Neural cell (in vitro differentiated cells): Measurements from ENCODE around the gene KLF9. TPM values are rescaled to one million over a fixed set of nuclear protein-coding genes. Genes with fewer than 3 reads are reported as not detected.

ENCODE experiments used
- H2AFZ ChIP-seq: fragments of 200-600, 300-800 bp; sonication (generic), shearing (Covaris generic); 2 replicates; pipeline ENCODE4 v1.6.0; 2014; ENCODE audit warnings: low read depth, mild to moderate bottlenecking, antibody characterized with exemption, low read length, moderate library complexity
- H3F3A ChIP-seq: fragments of 200-600 bp; shearing (Covaris generic); 2 replicates; pipeline ENCODE4 v1.6.1; 2016; ENCODE audit warnings: mild to moderate bottlenecking, moderate library complexity, mixed read lengths, antibody characterized with exemption, low read length; ENCODE audit not compliant: insufficient read depth, poor library complexity, severe bottlenecking
- H3K27ac ChIP-seq: fragments of 200-600, 300-800 bp; sonication (generic), shearing (Covaris generic); 2 replicates; pipeline ENCODE4 v1.5.1; 2014; ENCODE audit warnings: mild to moderate bottlenecking, low read length, moderate library complexity
- H3K27me3 ChIP-seq: fragments of 300-800, 200-600 bp; sonication (generic), shearing (Covaris generic); 2 replicates; pipeline ENCODE4 v1.6.0; 2014; ENCODE audit warnings: mild to moderate bottlenecking, low read depth, low read length, moderate library complexity; ENCODE audit not compliant: insufficient read depth
- H3K36me3 ChIP-seq: fragments of 300-800, 200-600 bp; sonication (generic), shearing (Covaris generic); 2 replicates; pipeline ENCODE4 v1.5.1; 2014; ENCODE audit warnings: mild to moderate bottlenecking, antibody characterized with exemption, low read length, moderate library complexity; ENCODE audit not compliant: insufficient read depth
- H3K4me2 ChIP-seq: fragments of 300-800, 200-600 bp; sonication (generic), shearing (Covaris generic); 2 replicates; pipeline ENCODE4 v1.6.0; 2014; ENCODE audit warnings: mild to moderate bottlenecking, low read length
- H3K4me3 ChIP-seq: fragments of 300-800, 200-600 bp; sonication (generic), shearing (Covaris generic); 2 replicates; pipeline ENCODE4 v1.5.1; 2014; ENCODE audit warnings: mild to moderate bottlenecking, low read length, moderate library complexity
- H3K79me2 ChIP-seq: fragments of 200-600 bp; shearing (Covaris generic); replicated peaks from 2 replicates; pipeline ENCODE4 v1.6.0; 2014; ENCODE audit warnings: mild to moderate bottlenecking, low read length, moderate library complexity; ENCODE audit not compliant: insufficient read depth
- H3K9ac ChIP-seq: fragments of 300-800, 200-600 bp; sonication (generic), shearing (Covaris generic); 2 replicates; pipeline ENCODE4 v1.6.1; 2016; ENCODE audit warnings: mild to moderate bottlenecking, low read length, mixed read lengths
- H3K9me2 ChIP-seq: fragments of 200-600 bp; shearing (Covaris generic); 2 replicates; pipeline ENCODE4 v1.6.1; 2016; ENCODE audit warnings: mild to moderate bottlenecking, low read length, mixed read lengths; ENCODE audit not compliant: insufficient read depth
- H3K9me3 ChIP-seq: fragments of 200-600, 300-800 bp; sonication (generic), shearing (Covaris generic); 2 replicates; pipeline ENCODE4 v1.6.1; 2016; ENCODE audit warnings: mild to moderate bottlenecking, mixed run types, low read length, moderate library complexity, mixed read lengths
- H4K20me1 ChIP-seq: fragments of 200-600 bp; shearing (Covaris generic); 2 replicates; pipeline ENCODE4 v1.6.1; 2016; ENCODE audit warnings: mild to moderate bottlenecking, mixed run types; ENCODE audit not compliant: insufficient read depth
- CTCF ChIP-seq: fragments of 450-650 bp; IDR thresholded peaks from 2 replicates; pipeline ENCODE4 v1.5.1; 2014; ENCODE audit warnings: antibody characterized with exemption, mild to moderate bottlenecking, moderate library complexity; ENCODE audit not compliant: poor library complexity, severe bottlenecking
- EP300 ChIP-seq: fragments of 450-650 bp; conservative IDR thresholded peaks from 2 replicates; pipeline ENCODE4 v1.6.1; 2014; ENCODE audit warnings: antibody characterized with exemption, mild to moderate bottlenecking, moderate library complexity; ENCODE audit not compliant: poor library complexity, severe bottlenecking
- EZH2 ChIP-seq: fragments of 200-600, 300-800 bp; shearing (Covaris generic), sonication (generic); IDR thresholded peaks from 2 replicates; pipeline ENCODE4 v1.6.1; 2014; ENCODE audit warnings: antibody characterized with exemption, low read length, borderline replicate concordance, mild to moderate bottlenecking; ENCODE audit not compliant: insufficient read depth, poor library complexity, severe bottlenecking
- MXI1 ChIP-seq: fragments of 450-650 bp; conservative IDR thresholded peaks from 2 replicates; pipeline ENCODE4 v1.6.1; 2014; ENCODE audit warnings: antibody characterized with exemption, mild to moderate bottlenecking; ENCODE audit not compliant: poor library complexity, severe bottlenecking
- RAD21 ChIP-seq: fragments of 450-650 bp; conservative IDR thresholded peaks from 2 replicates; pipeline ENCODE4 v1.6.1; 2014; ENCODE audit warnings: antibody characterized with exemption, mild to moderate bottlenecking, moderate library complexity
- REST ChIP-seq: IDR thresholded peaks from 2 replicates; pipeline ENCODE4 v1.6.1; 2012; ENCODE audit warnings: borderline replicate concordance
- SMC3 ChIP-seq: fragments of 450-650 bp; conservative IDR thresholded peaks from 2 replicates; pipeline ENCODE4 v1.6.1; 2014; ENCODE audit warnings: antibody characterized with exemption, mild to moderate bottlenecking, moderate library complexity; ENCODE audit not compliant: poor library complexity
- TAF1 ChIP-seq: IDR thresholded peaks from 2 replicates; pipeline ENCODE4 v1.6.1; 2012; ENCODE audit warnings: low read depth
- polyA plus RNA-seq: library from polyadenylated mRNA; depleted of rRNA; stranded (reverse); fragments of >200 nt; gene quantifications from 2 replicates; pipeline ENCODE4 v1.2.3, GENCODE V29; 2014

KLF9 gene
- polyA plus RNA-seq, 1 donor from 2014 or later = 0.11 TPM

- H3K9me2 ChIP-seq = no peaks in the 10 kb centered on the region
- H3K27ac ChIP-seq = no peak overlapping the region
- no peak overlapping the region for H3K4me3 ChIP-seq
- H2AFZ ChIP-seq = no peak overlapping the region
- H4K20me1 ChIP-seq = no peaks in the 10 kb centered on the region
- H3K36me3 ChIP-seq = no peaks in the 10 kb centered on the region
- no peak overlapping the region for H3K4me2 ChIP-seq
- TF ChIP-seq EP300 = no peak
- no peak for TF ChIP-seq CTCF
- TF ChIP-seq RAD21 = no peak
- TF ChIP-seq MXI1 = no peak
- no peak for TF ChIP-seq SMC3
- H3F3A ChIP-seq = no peaks in the 10 kb centered on the region
- H3K79me2 ChIP-seq = no peaks in the 10 kb centered on the region
- H3K27me3 ChIP-seq = no peaks in the 10 kb centered on the region
- no peaks in the 10 kb centered on the region for H3K9me3 ChIP-seq
- no peak overlapping the region for H3K9ac ChIP-seq
Observed at GRCh38 chr9:70455993-70456704, 41.7 kb upstream of the KLF9 start.

GRCh38 chr9:70452365-70452764, 37.9 kb upstream of the KLF9 start:
- Histone ChIP-seq H2AFZ (no peak overlapping the region), H3K4me2 (no peak overlapping the region), H3K27me3 (no peaks in the 10 kb centered on the region), H3K9ac (no peak overlapping the region), H3F3A (no peaks in the 10 kb centered on the region), H3K27ac (no peak overlapping the region), H3K79me2 (no peaks in the 10 kb centered on the region), H3K36me3 (no peaks in the 10 kb centered on the region), H3K4me3 (no peak overlapping the region), H3K9me3 (no peaks in the 10 kb centered on the region), H4K20me1 (no peaks in the 10 kb centered on the region), H3K9me2 (no peaks in the 10 kb centered on the region)
- TF ChIP-seq TAF1 = no peak
- no peak for TF ChIP-seq CTCF
- TF ChIP-seq EP300 = no peak
- TF ChIP-seq EZH2 = no peak
- TF ChIP-seq REST = no peak
